ENCODE data around the gene FAM227B.
"Not testable (repeated sequence)": the region's sequence is repeated elsewhere in the genome, so short reads cannot be mapped to it uniquely, and the experiment has no call there.

Gene FAM227B

DNA sequence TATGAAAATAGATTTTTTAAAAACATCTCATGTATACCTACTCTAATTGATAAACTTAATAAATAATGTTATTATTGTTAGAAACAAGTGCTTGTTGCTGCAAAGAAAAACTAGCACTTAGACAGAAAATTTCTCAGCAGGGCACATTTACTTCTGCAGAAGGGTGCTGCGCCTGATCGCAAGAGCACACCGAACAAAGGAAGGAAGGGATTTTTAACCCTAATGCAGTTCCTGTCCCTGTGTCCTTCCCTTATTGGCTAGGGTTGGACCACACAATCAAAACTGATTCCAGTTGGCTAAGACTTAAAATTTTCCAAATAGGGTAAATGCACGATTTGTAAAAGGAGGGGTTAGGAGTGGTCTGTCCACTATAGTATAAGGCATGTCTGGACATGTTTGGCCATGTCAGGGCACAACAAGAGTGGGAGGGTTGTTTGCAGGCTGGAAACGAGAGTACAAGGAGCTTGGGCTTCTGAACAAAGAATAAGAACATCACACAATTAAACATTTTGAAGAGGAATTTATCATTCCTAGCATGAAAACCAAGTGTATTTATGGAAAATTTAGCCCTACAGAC is 4.9 kb upstream of the FAM227B start:
- Mint-ChIP-seq H3K27ac (no peak overlapping the region), H3K9me3 (ENCODE audit: low read depth) (no peaks in the 10 kb centered on the region), H3K4me3 (no peak overlapping the region), H3K4me1 (ENCODE audit: low read depth) (peaks cover 30% of the 10 kb centered on the region), H3K27me3 (no peaks in the 10 kb centered on the region), H3K36me3 (peaks cover 18% of the 10 kb centered on the region)

GRCh38 chr15:49624056-49624455 is 3.4 kb upstream of the FAM227B start:
- no peaks in the 10 kb centered on the region for H3K27me3 Mint-ChIP-seq
- no peak overlapping the region for H3K4me3 Mint-ChIP-seq
- H3K36me3 Mint-ChIP-seq, result peaks cover 14% of the 10 kb centered on the region
- peaks cover 41% of the 10 kb centered on the region for H3K4me1 Mint-ChIP-seq (ENCODE audit: low read depth)
- no peak overlapping the region for H3K27ac Mint-ChIP-seq
- H3K9me3 Mint-ChIP-seq (ENCODE audit: low read depth), result no peaks in the 10 kb centered on the region

GRCh38 chr15:49622561-49622960 is 1.9 kb upstream of the FAM227B start:
- H3K27me3 Mint-ChIP-seq, result no peaks in the 10 kb centered on the region
- H3K4me1 Mint-ChIP-seq (ENCODE audit: low read depth), result peaks cover 47% of the 10 kb centered on the region
- peaks cover 14% of the 10 kb centered on the region for H3K36me3 Mint-ChIP-seq
- no peaks in the 10 kb centered on the region for H3K9me3 Mint-ChIP-seq (ENCODE audit: low read depth)
- peak overlapping the region; percentile 46 for H3K4me3 Mint-ChIP-seq
- no peak overlapping the region for H3K27ac Mint-ChIP-seq

DNA sequence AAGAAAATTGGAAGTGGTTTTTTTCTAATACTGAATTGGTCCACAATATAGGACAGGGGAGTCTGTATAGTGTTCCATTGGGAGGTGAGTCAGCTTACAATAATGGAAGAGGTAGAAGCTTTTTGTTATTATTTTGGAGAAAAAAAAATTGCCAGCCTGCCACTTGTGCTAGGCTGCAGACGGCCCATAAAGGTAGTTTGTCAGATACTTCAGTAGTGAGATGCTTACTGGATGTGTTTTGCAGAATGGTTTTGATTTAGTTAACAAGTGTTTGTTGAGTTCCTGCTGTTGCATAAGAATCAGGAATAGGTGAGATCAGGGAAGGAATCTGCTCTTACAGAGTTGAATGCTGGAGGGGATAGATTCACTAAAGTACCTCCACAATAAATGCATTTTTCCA is 1.3 kb upstream of the FAM227B start:
- Mint-ChIP-seq H3K27ac (no peak overlapping the region), H3K9me3 (ENCODE audit: low read depth) (no peaks in the 10 kb centered on the region), H3K27me3 (no peaks in the 10 kb centered on the region), H3K4me1 (ENCODE audit: low read depth) (peaks cover 47% of the 10 kb centered on the region), H3K4me3 (peak overlapping the region; percentile 96), H3K36me3 (peaks cover 14% of the 10 kb centered on the region)

GRCh38 chr15:49621401-49621811 is 788 bp upstream of the FAM227B start:
- Mint-ChIP-seq H3K4me3 (peak overlapping the region; percentile 96), H3K4me1 (ENCODE audit: low read depth) (peaks cover 47% of the 10 kb centered on the region), H3K27me3 (no peaks in the 10 kb centered on the region), H3K27ac (peak overlapping the region; percentile 94), H3K36me3 (peaks cover 17% of the 10 kb centered on the region), H3K9me3 (ENCODE audit: low read depth) (no peaks in the 10 kb centered on the region)

GRCh38 chr15:49620199-49620598 is 419 bp downstream of the FAM227B start:
- peak overlapping the region; percentile 96 for H3K4me3 Mint-ChIP-seq
- H3K4me1 Mint-ChIP-seq (ENCODE audit: low read depth), result peaks cover 47% of the 10 kb centered on the region
- H3K9me3 Mint-ChIP-seq (ENCODE audit: low read depth), result no peaks in the 10 kb centered on the region
- no peaks in the 10 kb centered on the region for H3K27me3 Mint-ChIP-seq
- H3K27ac Mint-ChIP-seq, result peak overlapping the region; percentile 94
- H3K36me3 Mint-ChIP-seq, result peaks cover 20% of the 10 kb centered on the region

GRCh38 chr15:49619226-49619625 is 1.4 kb downstream of the FAM227B start:
- Mint-ChIP-seq H3K9me3 (ENCODE audit: low read depth) (peaks cover 4% of the 10 kb centered on the region), H3K27ac (peak overlapping the region; percentile 16), H3K36me3 (peaks cover 25% of the 10 kb centered on the region), H3K4me3 (peak overlapping the region; percentile 52), H3K4me1 (ENCODE audit: low read depth) (peaks cover 46% of the 10 kb centered on the region), H3K27me3 (no peaks in the 10 kb centered on the region)

DNA sequence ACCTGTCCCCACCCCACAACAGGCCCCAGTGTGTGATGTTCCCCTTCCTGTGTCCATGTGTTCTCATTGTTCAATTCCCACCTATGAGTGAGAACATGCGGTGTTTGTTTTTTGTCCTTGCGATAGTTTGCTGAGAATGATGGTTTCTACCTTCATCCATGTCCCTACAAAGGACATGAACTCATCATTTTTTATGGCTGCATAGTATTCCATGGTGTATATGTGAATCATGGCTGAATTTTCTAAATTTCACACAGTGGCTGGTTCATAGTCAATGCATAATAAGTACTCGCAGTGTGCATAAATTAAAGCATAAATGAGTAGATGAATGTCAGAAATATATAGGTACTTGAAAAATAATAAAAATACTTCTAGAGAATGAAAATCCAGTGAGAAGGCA is 8.4 kb downstream of the FAM227B start:
- not testable (repeated sequence) for H3K4me3 Mint-ChIP-seq; H3K27me3 Mint-ChIP-seq; H3K4me1 Mint-ChIP-seq (ENCODE audit: low read depth); H3K27ac Mint-ChIP-seq; H3K9me3 Mint-ChIP-seq (ENCODE audit: low read depth)
- peaks cover 39% of the 10 kb centered on the region for H3K36me3 Mint-ChIP-seq

DNA sequence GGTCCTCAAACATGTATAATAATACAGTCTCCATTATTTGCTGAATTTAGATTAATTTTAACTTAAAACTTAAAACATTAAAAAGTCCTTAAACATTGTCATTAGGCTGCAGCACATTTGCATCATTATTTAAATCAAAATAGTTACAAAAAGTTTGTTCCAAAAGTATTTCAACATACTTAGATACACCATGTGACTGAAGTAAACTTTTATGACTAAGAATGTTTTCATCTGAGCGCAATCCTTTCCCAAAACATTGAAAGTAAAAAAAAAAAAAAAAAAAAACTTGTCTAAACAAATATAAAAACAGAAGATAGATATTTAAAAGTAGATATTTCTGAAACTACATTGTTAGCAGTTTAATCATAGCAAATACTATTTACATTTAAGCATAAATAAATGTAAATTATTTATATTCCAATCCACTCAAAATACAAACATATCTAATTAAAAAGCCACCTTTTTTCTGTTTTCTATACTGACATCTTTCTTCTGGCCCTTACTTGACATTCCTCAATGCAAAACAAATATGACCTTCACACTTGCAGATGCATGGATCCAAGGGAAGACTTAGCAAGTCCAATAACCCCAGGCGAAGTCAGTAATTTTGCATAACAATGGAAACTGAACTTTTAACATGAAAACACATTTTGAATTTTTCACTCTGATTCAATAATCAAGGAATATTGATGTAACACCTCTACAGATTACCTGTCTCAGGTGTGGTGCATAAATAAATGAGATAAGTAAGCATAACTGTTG is 10.3 kb downstream of the FAM227B start:
- peaks cover 4% of the 10 kb centered on the region for H3K9me3 Mint-ChIP-seq (ENCODE audit: low read depth)
- peaks cover 45% of the 10 kb centered on the region for H3K36me3 Mint-ChIP-seq
- H3K27me3 Mint-ChIP-seq, result no peaks in the 10 kb centered on the region
- H3K27ac Mint-ChIP-seq, result no peak overlapping the region
- H3K4me3 Mint-ChIP-seq, result no peak overlapping the region
- H3K4me1 Mint-ChIP-seq (ENCODE audit: low read depth), result no peaks in the 10 kb centered on the region

DNA sequence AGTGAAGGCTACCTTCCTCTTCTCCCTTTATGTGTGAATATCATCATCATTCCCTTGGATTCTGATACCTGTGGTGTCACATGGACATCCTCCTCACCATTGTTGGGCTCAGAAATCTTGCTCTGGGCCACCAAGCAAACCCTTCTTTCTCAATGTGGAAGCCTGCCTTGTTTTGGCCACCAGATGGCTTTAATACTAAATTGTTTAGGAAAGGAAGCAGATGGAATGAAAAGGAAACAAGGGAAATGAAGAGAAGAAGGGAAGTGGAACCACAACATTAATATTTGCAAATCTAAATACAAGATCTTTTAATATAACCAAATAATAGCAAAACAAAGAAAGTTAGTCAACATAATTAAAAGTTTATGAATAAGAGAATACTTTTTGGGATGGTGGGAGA is 14.0 kb downstream of the FAM227B start:
- Mint-ChIP-seq H3K4me3 (no peak overlapping the region), H3K9me3 (ENCODE audit: low read depth) (peaks cover 21% of the 10 kb centered on the region), H3K4me1 (ENCODE audit: low read depth) (no peaks in the 10 kb centered on the region), H3K27ac (no peak overlapping the region), H3K27me3 (no peaks in the 10 kb centered on the region), H3K36me3 (peaks cover 42% of the 10 kb centered on the region)

GRCh38 chr15:49605588-49605987 is 15.0 kb downstream of the FAM227B start:
- peaks cover 43% of the 10 kb centered on the region for H3K36me3 Mint-ChIP-seq
- no peak overlapping the region for H3K4me3 Mint-ChIP-seq
- no peak overlapping the region for H3K27ac Mint-ChIP-seq
- no peaks in the 10 kb centered on the region for H3K4me1 Mint-ChIP-seq (ENCODE audit: low read depth)
- peaks cover 25% of the 10 kb centered on the region for H3K9me3 Mint-ChIP-seq (ENCODE audit: low read depth)
- no peaks in the 10 kb centered on the region for H3K27me3 Mint-ChIP-seq

DNA sequence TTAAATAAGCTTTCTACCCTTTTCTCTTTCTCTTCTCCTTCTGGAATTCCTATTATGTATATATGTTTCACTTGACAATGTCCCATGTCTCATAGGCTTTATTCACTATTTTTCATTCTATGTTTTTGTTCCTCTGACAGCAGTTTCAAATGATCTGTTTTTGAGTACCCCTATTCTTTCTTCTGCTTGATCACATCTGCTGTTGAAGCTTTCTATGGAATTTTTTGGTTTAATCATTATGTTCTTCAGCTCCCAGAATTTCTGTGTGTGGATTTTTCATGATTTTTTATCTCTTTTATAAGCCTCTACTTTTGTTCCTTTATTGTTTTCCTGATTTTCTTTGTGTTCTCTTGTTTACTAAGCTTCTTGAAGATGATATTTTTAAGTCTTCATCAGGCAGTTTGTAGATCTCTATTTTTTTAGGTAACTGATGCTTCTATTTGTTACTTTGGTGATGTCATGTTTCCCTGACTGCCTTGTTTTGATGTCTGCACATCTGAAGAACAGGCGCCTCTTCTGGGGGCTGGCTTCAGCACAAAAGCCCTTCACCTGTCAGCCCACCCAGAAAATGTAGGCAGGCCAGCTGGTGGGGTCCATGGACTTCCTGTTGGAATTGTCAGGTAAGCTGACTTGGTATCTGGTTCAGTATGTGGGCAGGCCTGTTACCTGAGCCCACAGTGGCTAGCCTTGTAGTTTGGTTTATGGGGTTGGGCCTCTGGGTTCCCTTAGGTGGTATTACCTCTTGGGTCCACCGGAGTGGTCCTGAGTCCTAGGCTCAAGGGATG is 15.8 kb downstream of the FAM227B start:
- Mint-ChIP-seq H3K36me3 (peaks cover 42% of the 10 kb centered on the region), H3K27me3 (no peaks in the 10 kb centered on the region), H3K9me3 (ENCODE audit: low read depth) (peaks cover 25% of the 10 kb centered on the region)

GRCh38 chr15:49592829-49593316 is 27.7 kb downstream of the FAM227B start:
- H3K27me3 Mint-ChIP-seq; H3K27ac Mint-ChIP-seq; H3K4me1 Mint-ChIP-seq (ENCODE audit: low read depth); H3K4me3 Mint-ChIP-seq: not testable (repeated sequence)
- H3K9me3 Mint-ChIP-seq (ENCODE audit: low read depth), result peaks cover 17% of the 10 kb centered on the region
- peaks cover 15% of the 10 kb centered on the region for H3K36me3 Mint-ChIP-seq

More for the DNA sequence above, 15.8 kb downstream of the FAM227B start:
- H3K4me3 Mint-ChIP-seq, result no peak overlapping the region
- H3K4me1 Mint-ChIP-seq (ENCODE audit: low read depth), result no peaks in the 10 kb centered on the region
- H3K27ac Mint-ChIP-seq, result no peak overlapping the region

DNA sequence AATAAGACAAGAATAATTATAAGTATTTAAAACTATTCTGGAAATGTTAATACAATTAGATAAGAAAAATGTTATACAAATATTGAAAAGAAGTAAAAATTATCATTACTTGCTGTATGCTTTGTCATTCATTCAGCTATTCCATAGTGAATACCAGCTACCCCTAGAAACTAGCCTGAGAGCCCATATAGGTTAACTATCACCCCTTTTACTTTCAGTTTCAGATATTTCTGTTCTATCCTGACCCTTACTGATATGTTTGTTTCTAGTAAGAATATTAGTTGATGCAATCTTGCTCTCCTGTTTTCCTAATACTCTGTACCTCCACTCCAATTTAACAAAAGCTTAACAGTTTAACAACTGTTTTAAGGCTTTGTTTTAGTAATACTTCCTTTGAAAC is 31.6 kb downstream of the FAM227B start:
- Mint-ChIP-seq H3K4me3 (no peak overlapping the region), H3K9me3 (ENCODE audit: low read depth) (peaks cover 8% of the 10 kb centered on the region), H3K27ac (no peak overlapping the region), H3K4me1 (ENCODE audit: low read depth) (no peaks in the 10 kb centered on the region), H3K36me3 (peaks cover 23% of the 10 kb centered on the region), H3K27me3 (no peaks in the 10 kb centered on the region)

DNA sequence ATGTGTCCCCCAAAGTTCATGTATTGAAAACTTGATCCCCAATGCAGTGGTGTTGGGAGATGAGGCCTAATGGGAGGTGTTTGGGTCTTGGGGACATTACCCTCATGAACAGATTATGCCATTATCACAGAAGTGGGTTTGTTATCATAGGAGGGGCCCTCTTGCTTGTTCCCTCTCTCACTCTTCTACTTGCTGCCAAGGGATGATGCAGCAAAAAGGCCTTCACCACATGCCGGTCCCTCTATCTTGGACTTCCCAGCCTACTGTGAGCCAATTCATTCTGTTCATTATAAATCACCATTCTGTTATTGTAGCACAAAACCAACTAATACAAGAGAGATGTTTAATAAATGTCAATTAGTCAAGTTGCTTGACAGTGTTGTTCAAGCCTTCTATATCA is 47.2 kb downstream of the FAM227B start:
- H3K27ac Mint-ChIP-seq, result no peak overlapping the region
- H3K27me3 Mint-ChIP-seq, result no peaks in the 10 kb centered on the region
- peaks cover 19% of the 10 kb centered on the region for H3K9me3 Mint-ChIP-seq (ENCODE audit: low read depth)
- no peak overlapping the region for H3K4me3 Mint-ChIP-seq
- peaks cover 38% of the 10 kb centered on the region for H3K36me3 Mint-ChIP-seq
- peaks cover 2% of the 10 kb centered on the region for H3K4me1 Mint-ChIP-seq (ENCODE audit: low read depth)

Data from activated naive CD8-positive, alpha-beta T cell (primary cell).